ENCODE data around the gene CNPY4. TPM values are rescaled to one million over a fixed set of nuclear protein-coding genes. Genes with fewer than 3 reads are reported as not detected.

Gene CNPY4
- total and polyA plus RNA-seq, 2 donors from 2014 or later, result 11.6 to 22.0 TPM

- H3K9ac ChIP-seq (ENCODE audit: low read length in 3 of 3), result no peak overlapping the region
- H3K36me3 ChIP-seq (ENCODE audit: control insufficient read depth in 2 of 3, insufficient read depth in 3 of 3, low read length in 3 of 3), result peaks cover 2 to 3% (median 3%) of the 10 kb centered on the region in 3 donors
- no peak for FAIRE-seq
- no peak for TF ChIP-seq CTCF (IDR thresholded peaks at IDR 0.05; ENCODE audit: borderline replicate concordance, extremely low read depth, insufficient read depth)
- H3K4me3 ChIP-seq (ENCODE audit: low read length in 3 of 3), result no peak overlapping the region
- no peaks in the 10 kb centered on the region for H3K9me3 ChIP-seq (ENCODE audit: control insufficient read depth in 2 of 3, insufficient read depth in 1 of 3, low read length in 3 of 3)
- no peak for DNase-seq
- peaks cover 2 to 15% (median 9%) of the 10 kb centered on the region in 3 donors for H3K4me1 ChIP-seq (ENCODE audit: control insufficient read depth in 2 of 3, insufficient read depth in 2 of 3, low read depth in 1 of 3, low read length in 3 of 3)
- no peaks in the 10 kb centered on the region for H3K27me3 ChIP-seq (ENCODE audit: control insufficient read depth, insufficient read depth, low read length)
- H3K27ac ChIP-seq (ENCODE audit: low read depth in 2 of 2, low read length in 2 of 2), result no peak overlapping the region
- intact Hi-C loops (cut with DNase I), result no loop called here
Measured at GRCh38 chr7:100085515-100085914, 33.9 kb upstream of the CNPY4 start.

GRCh38 chr7:100087055-100087750 is 32.2 kb upstream of the CNPY4 start:
- Histone ChIP-seq H3K9me3 (ENCODE audit: control insufficient read depth in 2 of 3, insufficient read depth in 1 of 3, low read length in 3 of 3) (no peaks in the 10 kb centered on the region), H3K36me3 (ENCODE audit: control insufficient read depth in 2 of 3, insufficient read depth in 3 of 3, low read length in 3 of 3) (peaks cover 6 to 19% (median 19%) of the 10 kb centered on the region in 3 donors), H3K9ac (ENCODE audit: low read length in 3 of 3) (no peak overlapping the region), H3K4me1 (ENCODE audit: control insufficient read depth in 2 of 3, insufficient read depth in 2 of 3, low read depth in 1 of 3, low read length in 3 of 3) (peaks cover 2 to 13% (median 9%) of the 10 kb centered on the region in 3 donors), H3K27me3 (ENCODE audit: control insufficient read depth, insufficient read depth, low read length) (no peaks in the 10 kb centered on the region), H3K4me3 (ENCODE audit: low read length in 3 of 3) (no peak overlapping the region), H3K27ac (ENCODE audit: low read depth in 2 of 2, low read length in 2 of 2) (no peak overlapping the region)
- intact Hi-C loops (cut with DNase I), result no loop called here
- TF ChIP-seq CTCF (IDR thresholded peaks at IDR 0.05; ENCODE audit: borderline replicate concordance, extremely low read depth, insufficient read depth), result no peak
- FAIRE-seq (no peak), DNase-seq (peak in 2 of 5 donors; percentile 46 to 84)

DNA sequence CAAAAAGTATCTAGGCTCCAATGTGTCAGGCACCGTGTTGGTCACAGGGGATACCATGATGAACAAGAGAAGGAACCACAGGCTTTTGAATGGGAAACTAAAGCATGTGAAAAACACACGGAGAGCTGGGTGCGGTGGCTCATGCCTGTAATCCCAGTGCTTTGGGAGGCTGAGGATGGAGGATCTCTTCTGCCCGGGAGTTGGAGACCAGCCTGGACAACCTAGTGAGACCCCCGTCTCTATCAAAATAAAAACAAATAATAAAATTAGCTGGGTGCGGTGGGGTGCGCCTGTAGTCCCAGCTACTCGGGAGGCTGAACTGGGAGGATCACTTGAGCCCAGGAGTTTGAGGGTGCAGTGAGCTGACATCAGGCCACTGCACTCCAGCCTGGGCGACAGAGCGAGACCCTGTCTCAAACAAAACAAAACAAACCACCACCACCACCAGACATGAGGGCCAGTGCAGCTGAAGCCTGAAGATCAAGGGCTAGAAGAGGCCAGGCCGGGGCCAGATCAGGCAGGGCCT is 31.3 kb upstream of the CNPY4 start:
- no peaks in the 10 kb centered on the region for H3K27me3 ChIP-seq (ENCODE audit: control insufficient read depth, insufficient read depth, low read length)
- H3K27ac ChIP-seq (ENCODE audit: low read depth in 2 of 2, low read length in 2 of 2), result peak overlapping the region; percentile 88 to 92
- H3K9ac ChIP-seq (ENCODE audit: low read length in 3 of 3), result peak overlapping the region; percentile 12 to 86 (median 74)
- peaks cover 6 to 28% (median 28%) of the 10 kb centered on the region in 3 donors for H3K36me3 ChIP-seq (ENCODE audit: control insufficient read depth in 2 of 3, insufficient read depth in 3 of 3, low read length in 3 of 3)
- TF ChIP-seq CTCF (IDR thresholded peaks at IDR 0.05; ENCODE audit: borderline replicate concordance, extremely low read depth, insufficient read depth), result no peak
- peaks cover 0 to 7% (median 4%) of the 10 kb centered on the region in 3 donors for H3K4me1 ChIP-seq (ENCODE audit: control insufficient read depth in 2 of 3, insufficient read depth in 2 of 3, low read depth in 1 of 3, low read length in 3 of 3)
- FAIRE-seq, result no peak
- DNase-seq, result no peak
- H3K4me3 ChIP-seq (ENCODE audit: low read length in 3 of 3), result peak overlapping the region; percentile 78 to 98 (median 81)
- intact Hi-C loops (cut with DNase I), result no loop called here
- H3K9me3 ChIP-seq (ENCODE audit: control insufficient read depth in 2 of 3, insufficient read depth in 1 of 3, low read length in 3 of 3), result no peaks in the 10 kb centered on the region

Data from kidney (tissue), 14 donors.